WTC11 (cell line): Measurements from ENCODE around the gene C4orf50. TPM values are rescaled to one million over a fixed set of nuclear protein-coding genes. Genes with fewer than 3 reads are reported as not detected.

ENCODE experiments used
- ATAC-seq: fragments of 200-7000 bp; cut with Tn5 transposase; 2 replicates; pipeline ENCODE4 v1.10.0; 2021; ENCODE audit warnings: mild to moderate bottlenecking, moderate library complexity
- CTCF ChIA-PET: fragments of 300-600 bp; sonication (Branson Sonifier 250); formaldehyde crosslinking; loops from one replicate; lab custom pipeline; 2021; ENCODE audit warnings: antibody characterized with exemption; lab: Charles Lee
- POLR2A ChIA-PET: fragments of 350-600 bp; sonication (Branson Sonifier 250); formaldehyde crosslinking; loops from one replicate; lab custom pipeline; 2021; ENCODE audit warnings: antibody characterized with exemption; lab: Charles Lee
- DNase-seq: peaks from one replicate; pipeline ENCODE4 v3.0.0; 2021; ENCODE audit warnings: low spot score
- H3K27ac Mint-ChIP-seq: 2 replicates; pipeline ENCODE4 v1.8.0; 2021; ENCODE audit warnings: mixed read lengths
- H3K27me3 Mint-ChIP-seq: 2 replicates; pipeline ENCODE4 v1.8.0; 2021; ENCODE audit warnings: low read depth, mild to moderate bottlenecking, moderate library complexity, mixed read lengths
- H3K36me3 Mint-ChIP-seq: 2 replicates; pipeline ENCODE4 v1.8.0; 2021; ENCODE audit warnings: mixed read lengths
- H3K4me1 Mint-ChIP-seq: 2 replicates; pipeline ENCODE4 v1.8.0; 2022; ENCODE audit warnings: mixed read lengths
- H3K4me3 Mint-ChIP-seq: 2 replicates; pipeline ENCODE4 v1.8.0; 2021; ENCODE audit warnings: mild to moderate bottlenecking, moderate library complexity, mixed read lengths
- H3K9me3 Mint-ChIP-seq: 2 replicates; pipeline ENCODE4 v1.8.0; 2021; ENCODE audit warnings: mixed read lengths
- AR ChIP-seq: fragments of 250-450 bp; sonication (Bioruptor Pico); IDR thresholded peaks from 2 replicates; pipeline ENCODE4 v1.9.0; 2021; ENCODE audit warnings: mild to moderate bottlenecking
- CREB1 ChIP-seq: sonication (generic); formaldehyde crosslinking; IDR thresholded peaks from 2 replicates; pipeline ENCODE4 v1.8.0; 2023; ENCODE audit warnings: mild to moderate bottlenecking, missing genetic modification reagents
- E2F5 ChIP-seq: sonication (generic); formaldehyde crosslinking; IDR thresholded peaks from 2 replicates; pipeline ENCODE4 v1.8.1; 2022; ENCODE audit warnings: mild to moderate bottlenecking, moderate library complexity, missing genetic modification reagents
- FOXJ3 ChIP-seq: sonication (generic); formaldehyde crosslinking; IDR thresholded peaks from 2 replicates; pipeline ENCODE4 v1.9.0; 2021; ENCODE audit warnings: missing genetic modification reagents, mild to moderate bottlenecking, borderline replicate concordance
- GRHL2 ChIP-seq: fragments of 250-450 bp; sonication (Bioruptor Pico); IDR thresholded peaks from 2 replicates; pipeline ENCODE4 v1.8.0; 2022; ENCODE audit warnings: mild to moderate bottlenecking, moderate library complexity; ENCODE audit not compliant: insufficient replicate concordance, severe bottlenecking
- JAZF1 ChIP-seq: fragments of 250-450 bp; sonication (Bioruptor Pico); IDR thresholded peaks from 2 replicates; pipeline ENCODE4 v1.9.0; 2021; ENCODE audit warnings: moderate library complexity, mild to moderate bottlenecking, inconsistent platforms
- MXD4 ChIP-seq: fragments of 250-450 bp; sonication (Bioruptor Pico); IDR thresholded peaks from 2 replicates; pipeline ENCODE4 v1.8.0; 2021; ENCODE audit warnings: mild to moderate bottlenecking, moderate library complexity, borderline replicate concordance
- TEAD1 ChIP-seq: sonication (generic); formaldehyde crosslinking; IDR thresholded peaks from 2 replicates; pipeline ENCODE4 v1.8.0; 2022; ENCODE audit warnings: mild to moderate bottlenecking, missing genetic modification reagents
- total RNA-seq: library from RNA; stranded (reverse); gene quantifications from 3 replicates; pipeline ENCODE4 v1.2.3, GENCODE V29; 2021
- TF ChIP-seq, protein P1 (sequence below): sonication (generic); formaldehyde crosslinking; IDR thresholded peaks from 2 replicates; pipeline ENCODE4 v1.8.1; 2022; ENCODE audit warnings: low read depth, missing genetic modification reagents, borderline replicate concordance
- TF ChIP-seq, protein P2 (sequence below): sonication (generic); formaldehyde crosslinking; IDR thresholded peaks from 2 replicates; pipeline ENCODE4 v1.8.0; 2022; ENCODE audit warnings: mild to moderate bottlenecking, missing genetic modification reagents
- TF ChIP-seq, protein P3 (sequence below): sonication (generic); formaldehyde crosslinking; IDR thresholded peaks from 2 replicates; pipeline ENCODE4 v1.8.0; 2022; ENCODE audit warnings: mild to moderate bottlenecking, missing genetic modification reagents

C4orf50 gene
- total RNA-seq, 1 experiment from 2014 or later: 0.17 TPM

- peaks cover 5% of the 10 kb centered on the region for H3K36me3 Mint-ChIP-seq
- ChIA-PET CTCF (interaction anchor here (0.7 to 1.3 kb wide), 3 partner anchors 21 to 91 kb away, joined by 3 to 4 read pairs (median 4); no protein-coding TSS in a partner anchor), POLR2A (no interaction called here)
- H3K27me3 Mint-ChIP-seq: peaks cover 47% of the 10 kb centered on the region
- H3K4me1 Mint-ChIP-seq: peaks cover 42% of the 10 kb centered on the region
- H3K27ac Mint-ChIP-seq: no peak overlapping the region; the same call in 1 of the 2 replicates
- H3K9me3 Mint-ChIP-seq: peaks cover 12% of the 10 kb centered on the region
- H3K4me3 Mint-ChIP-seq: no peak overlapping the region
- TF ChIP-seq, protein P1, sequence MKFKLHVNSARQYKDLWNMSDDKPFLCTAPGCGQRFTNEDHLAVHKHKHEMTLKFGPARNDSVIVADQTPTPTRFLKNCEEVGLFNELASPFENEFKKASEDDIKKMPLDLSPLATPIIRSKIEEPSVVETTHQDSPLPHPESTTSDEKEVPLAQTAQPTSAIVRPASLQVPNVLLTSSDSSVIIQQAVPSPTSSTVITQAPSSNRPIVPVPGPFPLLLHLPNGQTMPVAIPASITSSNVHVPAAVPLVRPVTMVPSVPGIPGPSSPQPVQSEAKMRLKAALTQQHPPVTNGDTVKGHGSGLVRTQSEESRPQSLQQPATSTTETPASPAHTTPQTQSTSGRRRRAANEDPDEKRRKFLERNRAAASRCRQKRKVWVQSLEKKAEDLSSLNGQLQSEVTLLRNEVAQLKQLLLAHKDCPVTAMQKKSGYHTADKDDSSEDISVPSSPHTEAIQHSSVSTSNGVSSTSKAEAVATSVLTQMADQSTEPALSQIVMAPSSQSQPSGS (CRISPR knock-in tag): no peak
- TF ChIP-seq, protein P2, sequence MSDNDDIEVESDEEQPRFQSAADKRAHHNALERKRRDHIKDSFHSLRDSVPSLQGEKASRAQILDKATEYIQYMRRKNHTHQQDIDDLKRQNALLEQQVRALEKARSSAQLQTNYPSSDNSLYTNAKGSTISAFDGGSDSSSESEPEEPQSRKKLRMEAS (CRISPR knock-in tag): peak; percentile 11; the same call in 1 of the 2 replicates
- TF ChIP-seq AR (CRISPR knock-in tag) (no peak), TEAD1 (peak; percentile 56; the same call in 1 of the 2 replicates)
- ATAC-seq (peak; percentile 80), DNase-seq (no peak)
Observed at GRCh38 chr4:5912614-5913019, 105.6 kb downstream of the C4orf50 start.

GRCh38 chr4:5908876-5909427, 109.3 kb downstream of the C4orf50 start:
- DNase-seq (no peak), ATAC-seq (no peak)
- H3K4me3 Mint-ChIP-seq: no peak overlapping the region
- H3K9me3 Mint-ChIP-seq: peaks cover 6% of the 10 kb centered on the region
- H3K27me3 Mint-ChIP-seq: peaks cover 62% of the 10 kb centered on the region
- no peak overlapping the region for H3K27ac Mint-ChIP-seq
- no peak for TF ChIP-seq JAZF1 (CRISPR knock-in tag)
- no peak for TF ChIP-seq MXD4 (CRISPR knock-in tag)
- no peak for TF ChIP-seq FOXJ3 (CRISPR knock-in tag)
- TF ChIP-seq, protein P2 (CRISPR knock-in tag): no peak
- no peak for TF ChIP-seq CREB1 (CRISPR knock-in tag)
- TF ChIP-seq GRHL2 (CRISPR knock-in tag): no peak
- TF ChIP-seq, protein P3, sequence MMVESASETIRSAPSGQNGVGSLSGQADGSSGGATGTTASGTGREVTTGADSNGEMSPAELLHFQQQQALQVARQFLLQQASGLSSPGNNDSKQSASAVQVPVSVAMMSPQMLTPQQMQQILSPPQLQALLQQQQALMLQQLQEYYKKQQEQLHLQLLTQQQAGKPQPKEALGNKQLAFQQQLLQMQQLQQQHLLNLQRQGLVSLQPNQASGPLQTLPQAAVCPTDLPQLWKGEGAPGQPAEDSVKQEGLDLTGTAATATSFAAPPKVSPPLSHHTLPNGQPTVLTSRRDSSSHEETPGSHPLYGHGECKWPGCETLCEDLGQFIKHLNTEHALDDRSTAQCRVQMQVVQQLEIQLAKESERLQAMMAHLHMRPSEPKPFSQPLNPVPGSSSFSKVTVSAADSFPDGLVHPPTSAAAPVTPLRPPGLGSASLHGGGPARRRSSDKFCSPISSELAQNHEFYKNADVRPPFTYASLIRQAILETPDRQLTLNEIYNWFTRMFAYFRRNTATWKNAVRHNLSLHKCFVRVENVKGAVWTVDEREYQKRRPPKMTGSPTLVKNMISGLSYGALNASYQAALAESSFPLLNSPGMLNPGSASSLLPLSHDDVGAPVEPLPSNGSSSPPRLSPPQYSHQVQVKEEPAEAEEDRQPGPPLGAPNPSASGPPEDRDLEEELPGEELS (CRISPR knock-in tag): no peak
- POLR2A ChIA-PET: no interaction called here
- H3K4me1 Mint-ChIP-seq: peaks cover 68% of the 10 kb centered on the region
- CTCF ChIA-PET: interaction anchor here (1.4 kb wide), 1 partner anchor 90 kb away, joined by 3 read pairs; no protein-coding TSS in a partner anchor
- peaks cover 5% of the 10 kb centered on the region for H3K36me3 Mint-ChIP-seq

- ATAC-seq (no peak; the same call in 1 of the 2 replicates), DNase-seq (no peak)
- ChIA-PET CTCF (interaction anchor here (1.0 to 2.3 kb wide), 5 partner anchors 12 to 74 kb away, joined by 3 to 8 read pairs (median 7); no protein-coding TSS in a partner anchor), POLR2A (no interaction called here)
- Mint-ChIP-seq H3K9me3 (peaks cover 2% of the 10 kb centered on the region), H3K4me1 (peaks cover 68% of the 10 kb centered on the region), H3K4me3 (peak overlapping the region; percentile 36), H3K27ac (peak overlapping the region; percentile 17; the same call in 1 of the 2 replicates), H3K36me3 (peaks cover 2% of the 10 kb centered on the region), H3K27me3 (peaks cover 86% of the 10 kb centered on the region)
- TF ChIP-seq E2F5 (CRISPR knock-in tag): no peak
Observed at GRCh38 chr4:5906191-5906590, 112.0 kb downstream of the C4orf50 start.
